Stimulated activated CD4-positive, alpha-beta T cell treated with anti-CD3 and anti-CD28 coated beads, Interleukin-15, amount 100 ng/mL, for 48 hours (primary cell): ENCODE measurements around the gene TMEM14B.
"Not testable (repeated sequence)": the region's sequence is repeated elsewhere in the genome, so short reads cannot be mapped to it uniquely, and the experiment has no call there.

ENCODE experiments used
- DNase-seq, 2 donors: peaks; one replicate each; pipeline ENCODE4 v3.0.0-alpha.2; 2020; ENCODE audit warnings: low read depth in 2 of 2

TMEM14B gene

GRCh38 chr6:10745116-10745515, 2.5 kb upstream of the TMEM14B start:
- no peak for DNase-seq

GRCh38 chr6:10746915-10747250, 722 bp upstream of the TMEM14B start:
- no peak for DNase-seq

- no peak for DNase-seq
Observed at GRCh38 chr6:10749734-10750133, 2.1 kb downstream of the TMEM14B start.

GRCh38 chr6:10750568-10750967, 3.0 kb downstream of the TMEM14B start:
- not testable (repeated sequence) for DNase-seq

GRCh38 chr6:10751757-10752156, 4.2 kb downstream of the TMEM14B start:
- not testable (repeated sequence) for DNase-seq

- DNase-seq, result no peak
Observed at GRCh38 chr6:10756085-10756484, 8.5 kb downstream of the TMEM14B start.

- no peak for DNase-seq
Observed at GRCh38 chr6:10759312-10759839, 11.8 kb downstream of the TMEM14B start.

- no peak for DNase-seq
Observed at GRCh38 chr6:10759884-10760329, 12.3 kb downstream of the TMEM14B start.

GRCh38 chr6:10763006-10763405, 15.4 kb downstream of the TMEM14B start:
- no peak for DNase-seq

- DNase-seq, result no peak
Observed at GRCh38 chr6:10769419-10769818, 21.8 kb downstream of the TMEM14B start.

- DNase-seq, result no peak
Observed at GRCh38 chr6:10771371-10771894, 23.8 kb downstream of the TMEM14B start.

- no peak for DNase-seq
Observed at GRCh38 chr6:10778230-10778629, 30.6 kb downstream of the TMEM14B start.

- no peak for DNase-seq
Observed at GRCh38 chr6:10779076-10779475, 31.5 kb downstream of the TMEM14B start.

- no peak for DNase-seq
Observed at GRCh38 chr6:10791673-10792072, 44.1 kb downstream of the TMEM14B start.

GRCh38 chr6:10792101-10792500, 44.5 kb downstream of the TMEM14B start:
- no peak for DNase-seq

- no peak for DNase-seq
Observed at GRCh38 chr6:10793035-10793434, 45.4 kb downstream of the TMEM14B start.

- DNase-seq, result no peak
Observed at GRCh38 chr6:10793695-10794094, 46.1 kb downstream of the TMEM14B start.

GRCh38 chr6:10794239-10794638, 46.6 kb downstream of the TMEM14B start:
- no peak for DNase-seq

GRCh38 chr6:10800810-10801209, 53.2 kb downstream of the TMEM14B start:
- no peak for DNase-seq

GRCh38 chr6:10801224-10801848, 53.7 kb downstream of the TMEM14B start:
- DNase-seq, result peak; percentile 10 to 43
